Ectodermal cell (in vitro differentiated cells): ENCODE measurements around the gene RGS6.
"Not testable (repeated sequence)": the region's sequence is repeated elsewhere in the genome, so short reads cannot be mapped to it uniquely, and the experiment has no call there.

Source experiments
- H3K27ac ChIP-seq: 2 replicates; pipeline ENCODE4 v1.7.0; 2013; ENCODE audit warnings: mild to moderate bottlenecking, low read depth, low read length; ENCODE audit not compliant: insufficient read depth, poor library complexity, severe bottlenecking
- H3K27me3 ChIP-seq: 2 replicates; pipeline ENCODE4 v1.7.0; 2013; ENCODE audit warnings: mild to moderate bottlenecking, low read length; ENCODE audit not compliant: insufficient read depth, control insufficient read depth, poor library complexity, severe bottlenecking
- H3K36me3 ChIP-seq: one replicate; pipeline ENCODE4 v1.7.0; 2013; ENCODE audit warnings: low read length; ENCODE audit not compliant: control insufficient read depth, insufficient read depth
- H3K4me1 ChIP-seq: one replicate; pipeline ENCODE4 v1.7.0; 2013; ENCODE audit warnings: low read length; ENCODE audit not compliant: control insufficient read depth, insufficient read depth
- H3K4me3 ChIP-seq: 2 replicates; pipeline ENCODE4 v1.7.0; 2013; ENCODE audit warnings: low read depth, low read length, control low read depth; ENCODE audit not compliant: insufficient read depth
- H3K9me3 ChIP-seq: 2 replicates; pipeline ENCODE4 v1.7.0; 2013; ENCODE audit warnings: mild to moderate bottlenecking, low read length, moderate library complexity; ENCODE audit not compliant: control insufficient read depth
- WGBS, 2 experiments: methylation state at CpG; one replicate each; pipeline ENCODE4 v1.1.7; 2013; ENCODE audit warnings: missing lambda C conversion rate in 2 of 2; 5-methylcytosine and 5-hydroxymethylcytosine counted together

The RGS6 gene

DNA sequence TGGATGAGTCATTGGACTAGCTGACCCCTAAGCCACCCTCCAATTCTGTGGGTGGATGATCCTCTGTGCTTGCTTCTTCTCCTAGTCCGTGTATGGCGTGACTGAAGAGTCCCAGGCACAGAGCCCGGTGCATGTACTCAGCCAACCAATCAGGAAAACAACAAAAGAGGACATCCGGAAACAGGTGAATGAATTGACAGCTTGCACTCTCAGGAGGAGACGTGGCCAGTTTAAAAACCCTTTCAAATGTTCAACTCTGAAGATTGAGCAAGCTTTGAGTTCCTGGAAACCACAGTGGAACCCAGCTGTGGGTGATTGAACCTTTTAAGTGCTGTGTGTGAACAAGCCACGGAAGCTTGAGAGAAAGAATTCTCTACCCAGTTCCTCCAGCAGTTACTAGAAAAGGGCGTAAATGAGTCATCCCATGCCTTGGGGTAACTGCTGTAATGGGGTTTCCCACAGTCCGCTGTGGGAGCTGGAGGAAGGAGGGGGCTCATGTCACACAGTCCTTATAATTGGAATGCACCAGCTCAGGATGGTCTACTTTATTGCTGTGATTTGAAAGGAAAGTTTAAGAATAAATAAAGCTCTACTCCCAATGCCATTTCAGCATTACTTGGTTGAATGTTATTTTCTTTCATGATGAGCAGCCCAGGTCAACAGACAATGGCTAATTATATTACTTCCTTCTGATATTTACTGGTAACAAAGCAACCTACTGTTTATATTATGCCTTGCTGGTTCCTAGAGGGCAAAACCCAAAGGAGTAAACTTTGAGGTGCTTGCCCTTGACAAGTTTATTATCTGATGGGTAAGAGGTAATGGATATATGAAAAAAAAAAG is 544.6 kb downstream of the RGS6 start:
- Histone ChIP-seq H3K27me3 (no peaks in the 10 kb centered on the region), H3K4me1 (peaks cover 35% of the 10 kb centered on the region), H3K36me3 (no peaks in the 10 kb centered on the region), H3K27ac (no peak overlapping the region), H3K9me3 (no peaks in the 10 kb centered on the region), H3K4me3 (no peak overlapping the region)
- WGBS, 2 experiments = 64 to 71% methylated on average over 8 of the region's 8 CpGs

DNA sequence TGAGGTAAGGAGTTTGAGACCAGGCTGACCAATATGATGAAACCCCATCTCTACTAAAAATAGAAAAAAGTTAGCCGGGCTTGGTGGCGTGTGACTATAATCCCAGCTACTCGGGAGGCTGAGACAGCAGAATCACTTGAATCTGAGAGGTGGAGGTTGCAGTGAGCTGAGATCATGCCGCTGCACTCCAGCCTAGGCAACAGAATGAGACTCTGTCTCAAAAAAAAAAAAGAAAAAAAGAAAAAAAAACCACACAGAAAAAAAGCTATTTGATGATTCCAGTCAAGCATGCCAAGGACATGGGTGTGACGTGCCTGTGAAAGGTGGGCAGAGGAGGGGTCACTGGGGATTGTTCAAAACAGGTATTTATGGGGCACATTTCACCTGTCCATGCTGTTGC is 545.3 kb downstream of the RGS6 start:
- not testable (repeated sequence) for H3K36me3 ChIP-seq, H3K4me3 ChIP-seq, H3K27me3 ChIP-seq, H3K9me3 ChIP-seq, H3K27ac ChIP-seq
- 76 to 91% methylated on average over 5 of the region's 5 CpGs for WGBS, 2 experiments
- peaks cover 35% of the 10 kb centered on the region for H3K4me1 ChIP-seq

GRCh38 chr14:72478471-72478893 is 546.3 kb downstream of the RGS6 start:
- Histone ChIP-seq H3K27me3 (no peaks in the 10 kb centered on the region), H3K4me3 (no peak overlapping the region), H3K4me1 (peaks cover 35% of the 10 kb centered on the region), H3K27ac (no peak overlapping the region), H3K9me3 (no peaks in the 10 kb centered on the region), H3K36me3 (no peaks in the 10 kb centered on the region)
- WGBS, 2 experiments = 68 to 72% methylated on average over 8 of the region's 8 CpGs

GRCh38 chr14:72479461-72479931 is 547.3 kb downstream of the RGS6 start:
- 72 to 73% methylated on average over 3 of the region's 3 CpGs for WGBS, 2 experiments
- peaks cover 35% of the 10 kb centered on the region for H3K4me1 ChIP-seq
- H3K9me3 ChIP-seq = no peaks in the 10 kb centered on the region
- no peaks in the 10 kb centered on the region for H3K36me3 ChIP-seq
- no peak overlapping the region for H3K4me3 ChIP-seq
- H3K27ac ChIP-seq = peak overlapping the region; percentile 13
- no peaks in the 10 kb centered on the region for H3K27me3 ChIP-seq

GRCh38 chr14:72480464-72481243 is 548.4 kb downstream of the RGS6 start:
- no peaks in the 10 kb centered on the region for H3K9me3 ChIP-seq
- WGBS, 2 experiments = 87 to 89% methylated on average over 13 of the region's 13 CpGs
- no peak overlapping the region for H3K4me3 ChIP-seq
- no peaks in the 10 kb centered on the region for H3K36me3 ChIP-seq
- H3K4me1 ChIP-seq = peaks cover 35% of the 10 kb centered on the region
- H3K27me3 ChIP-seq = no peaks in the 10 kb centered on the region
- H3K27ac ChIP-seq = no peak overlapping the region

DNA sequence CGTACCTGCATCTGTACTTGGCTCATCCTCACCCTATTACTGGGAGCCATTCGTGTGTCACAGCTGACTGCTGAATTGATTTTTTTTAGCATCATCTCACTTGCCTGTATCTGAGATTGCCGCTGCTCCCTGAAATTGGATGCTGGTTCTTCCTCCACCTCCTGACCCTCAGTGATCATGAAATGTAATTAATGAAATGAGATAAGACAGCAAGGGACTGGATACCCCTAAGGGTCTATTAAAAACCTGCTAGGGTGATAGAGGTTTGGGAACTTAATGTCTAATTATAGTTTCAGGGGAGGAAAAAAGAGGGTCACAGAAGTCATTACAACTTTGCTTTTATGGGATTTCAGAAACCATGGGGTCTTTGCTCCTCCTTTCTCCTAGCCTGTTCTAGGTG is 551.1 kb downstream of the RGS6 start:
- no peaks in the 10 kb centered on the region for H3K36me3 ChIP-seq
- 89 to 96% methylated on average over 3 of the region's 3 CpGs for WGBS, 2 experiments

DNA sequence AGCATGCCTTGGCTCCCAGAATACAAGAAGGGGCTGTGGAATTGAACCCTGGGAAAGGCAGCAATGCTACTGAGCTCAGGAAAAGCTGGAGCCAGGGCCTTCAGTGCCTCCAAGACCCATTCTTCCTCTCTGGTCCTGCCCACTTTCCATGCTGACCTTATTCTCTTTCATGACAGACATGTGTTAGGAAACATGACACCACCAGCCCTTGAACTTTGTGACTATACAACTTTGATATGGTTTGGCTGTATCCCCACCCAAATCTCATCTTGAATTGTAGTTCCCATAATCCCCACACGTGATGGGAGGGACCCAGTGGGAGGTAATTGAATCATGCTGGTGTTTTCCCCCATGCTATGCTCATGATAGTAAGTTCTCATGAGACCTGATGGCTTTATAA is 553.5 kb downstream of the RGS6 start:
- H3K4me3 ChIP-seq = no peak overlapping the region
- no peaks in the 10 kb centered on the region for H3K9me3 ChIP-seq
- no peaks in the 10 kb centered on the region for H3K27me3 ChIP-seq
- H3K27ac ChIP-seq = no peak overlapping the region
- H3K36me3 ChIP-seq = no peaks in the 10 kb centered on the region
- WGBS, 2 experiments = 67 to 69% methylated on average over 1 of the region's 1 CpG
- H3K4me1 ChIP-seq = peaks cover under 1% of the 10 kb centered on the region

More for the DNA sequence above, 551.1 kb downstream of the RGS6 start:
- no peak overlapping the region for H3K27ac ChIP-seq
- no peak overlapping the region for H3K4me3 ChIP-seq
- no peaks in the 10 kb centered on the region for H3K9me3 ChIP-seq
- no peaks in the 10 kb centered on the region for H3K27me3 ChIP-seq
- H3K4me1 ChIP-seq = peaks cover 24% of the 10 kb centered on the region

DNA sequence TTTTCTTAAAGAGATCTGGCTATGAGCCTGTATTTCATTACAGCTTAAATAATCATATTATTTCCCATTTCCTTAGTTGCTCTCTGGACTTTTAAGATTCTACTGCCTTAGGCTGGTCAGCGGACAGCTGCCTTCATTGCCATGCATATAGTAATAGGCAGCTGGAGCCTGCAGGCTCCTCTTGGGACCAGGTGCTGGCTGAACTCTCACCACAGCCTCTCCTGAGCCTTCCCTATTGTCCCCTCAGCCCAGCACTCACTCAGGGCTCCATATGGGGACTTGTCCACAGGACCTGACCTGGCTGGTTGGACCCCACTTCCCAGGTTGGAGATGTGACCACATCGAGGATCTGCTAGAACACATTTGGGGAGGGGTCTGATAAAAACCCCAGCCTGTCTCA is 556.3 kb downstream of the RGS6 start:
- 94 to 100% methylated on average over 2 of the region's 2 CpGs for WGBS, 2 experiments
- Histone ChIP-seq H3K4me3 (no peak overlapping the region), H3K27me3 (no peaks in the 10 kb centered on the region), H3K9me3 (no peaks in the 10 kb centered on the region), H3K27ac (no peak overlapping the region), H3K36me3 (no peaks in the 10 kb centered on the region), H3K4me1 (no peaks in the 10 kb centered on the region)

DNA sequence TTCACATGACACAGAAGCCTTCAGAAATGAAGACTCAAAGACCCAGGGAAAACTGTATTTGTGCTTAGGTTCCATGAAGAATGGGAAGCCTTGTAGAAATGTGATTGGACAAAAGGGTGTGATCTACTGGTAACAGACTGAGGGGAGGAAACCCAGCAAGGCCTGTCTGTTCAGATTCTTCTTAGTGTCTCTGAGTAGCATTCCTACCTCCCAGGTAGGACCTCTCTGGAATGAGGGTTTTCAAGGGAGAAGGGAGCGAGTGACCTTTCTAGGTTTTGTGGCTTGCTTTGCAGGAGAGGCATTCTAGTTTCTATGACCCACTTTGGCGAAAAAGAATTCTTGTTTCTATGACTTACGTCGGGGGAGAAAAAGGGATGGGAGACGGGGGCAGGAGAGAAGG is 560.0 kb downstream of the RGS6 start:
- WGBS, 2 experiments = 92 to 97% methylated on average over 5 of the region's 5 CpGs
- no peak overlapping the region for H3K27ac ChIP-seq
- H3K4me3 ChIP-seq = no peak overlapping the region
- H3K4me1 ChIP-seq = no peaks in the 10 kb centered on the region
- no peaks in the 10 kb centered on the region for H3K36me3 ChIP-seq
- H3K9me3 ChIP-seq = no peaks in the 10 kb centered on the region
- H3K27me3 ChIP-seq = no peaks in the 10 kb centered on the region

GRCh38 chr14:72495668-72496067 is 563.4 kb downstream of the RGS6 start:
- WGBS, 2 experiments = 68 to 91% methylated on average over 1 of the region's 1 CpG
- H3K9me3 ChIP-seq = no peaks in the 10 kb centered on the region
- H3K36me3 ChIP-seq = no peaks in the 10 kb centered on the region
- no peak overlapping the region for H3K27ac ChIP-seq
- no peaks in the 10 kb centered on the region for H3K27me3 ChIP-seq
- no peaks in the 10 kb centered on the region for H3K4me1 ChIP-seq
- no peak overlapping the region for H3K4me3 ChIP-seq
